NCI-H128 (cell line): Measurements from ENCODE around the gene RPL26.

Experiments used
- DNase-seq: peaks from one replicate; lab custom pipeline; 2025; ENCODE audit not compliant: unreplicated experiment; lab: John Stamatoyannopoulos, UW

Gene RPL26

GRCh38 chr17:8332128-8332527 lies 50.9 kb downstream of the RPL26 start:
- no peak for DNase-seq
